GM10266 (cell line): Measurements from ENCODE around the gene SGCE.

ENCODE experiments used
- DNase-seq: peaks from one replicate; pipeline ENCODE4 v3.0.0; 2012; ENCODE audit errors: extremely low spot score
- CTCF ChIP-seq: IDR thresholded peaks from 2 replicates; pipeline ENCODE4 v1.5.1; 2012; ENCODE audit warnings: mild to moderate bottlenecking, low read depth; ENCODE audit not compliant: control insufficient read depth, insufficient read depth; ENCODE audit errors: missing control alignments

SGCE gene

DNA sequence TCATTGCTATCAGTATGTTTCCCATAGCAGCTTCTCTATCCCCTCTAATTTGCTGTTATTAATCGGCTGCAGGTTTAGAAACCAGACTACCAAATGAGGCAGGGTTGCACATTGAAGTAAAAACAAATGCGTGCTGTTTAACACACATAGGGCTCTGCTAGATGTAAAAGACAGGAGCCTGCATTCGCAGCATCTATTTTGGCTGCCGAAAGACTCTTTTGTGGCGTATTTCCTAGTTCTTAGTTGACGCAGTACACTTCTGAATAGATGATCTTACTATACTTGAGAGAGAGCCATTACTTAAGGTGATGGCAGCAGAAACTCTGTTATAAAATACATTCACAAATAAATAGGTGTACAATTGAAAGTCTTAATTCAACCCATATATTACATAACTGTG, 21.4 kb downstream of the SGCE start:
- TF ChIP-seq CTCF, result no peak
- no peak for DNase-seq

GRCh38 chr7:94633687-94634086, 22.2 kb downstream of the SGCE start:
- DNase-seq, result no peak

DNA sequence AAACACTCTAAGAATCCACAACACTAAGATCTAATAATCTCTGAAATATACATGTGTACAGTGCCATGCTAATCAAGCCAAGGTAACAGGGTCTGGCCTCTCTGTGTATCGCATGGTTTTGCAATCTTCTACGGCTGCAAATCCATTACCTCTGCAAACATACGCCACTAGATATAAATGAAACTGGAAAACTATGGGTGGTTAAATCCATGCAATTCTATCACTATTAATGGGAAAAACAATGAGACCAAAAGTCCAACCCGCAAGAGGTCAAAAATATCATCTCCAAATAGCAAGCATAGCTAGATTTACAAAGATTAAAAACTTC, 23.0 kb downstream of the SGCE start:
- DNase-seq, result no peak
- no peak for TF ChIP-seq CTCF

More at GRCh38 chr7:94633687-94634086, 22.2 kb downstream of the SGCE start:
- TF ChIP-seq CTCF, result no peak

DNA sequence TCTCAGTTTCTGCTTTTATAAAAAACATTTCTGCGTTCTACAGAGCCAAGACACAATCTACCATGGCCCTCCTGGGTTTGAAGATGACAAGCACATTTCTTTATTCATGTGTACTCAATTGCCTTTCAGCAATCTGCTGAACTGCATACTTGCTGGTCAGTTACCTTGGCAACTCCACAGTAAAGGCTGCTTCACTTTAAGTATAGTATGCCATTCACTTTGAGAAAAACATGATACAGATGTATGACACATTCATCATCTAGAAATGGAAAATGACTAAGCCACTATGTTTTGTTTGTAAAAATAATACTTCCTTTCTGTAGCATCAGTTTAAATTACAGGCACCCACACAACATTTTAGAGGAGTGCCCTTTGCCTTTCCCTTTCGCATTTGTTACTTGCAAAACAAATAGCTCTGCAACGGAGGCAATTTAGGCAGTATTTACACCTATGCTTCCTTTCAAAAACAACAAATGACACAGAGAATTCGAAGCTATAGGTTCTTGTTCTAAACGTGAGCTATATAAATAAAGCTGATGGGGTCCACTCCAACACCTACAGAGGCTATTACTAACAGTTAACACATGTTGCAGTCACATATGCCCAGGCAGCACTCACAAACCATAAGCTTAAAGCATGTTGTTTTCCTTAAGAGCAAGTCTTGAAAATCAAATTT, 23.5 kb downstream of the SGCE start:
- no peak for DNase-seq
- no peak for TF ChIP-seq CTCF

DNA sequence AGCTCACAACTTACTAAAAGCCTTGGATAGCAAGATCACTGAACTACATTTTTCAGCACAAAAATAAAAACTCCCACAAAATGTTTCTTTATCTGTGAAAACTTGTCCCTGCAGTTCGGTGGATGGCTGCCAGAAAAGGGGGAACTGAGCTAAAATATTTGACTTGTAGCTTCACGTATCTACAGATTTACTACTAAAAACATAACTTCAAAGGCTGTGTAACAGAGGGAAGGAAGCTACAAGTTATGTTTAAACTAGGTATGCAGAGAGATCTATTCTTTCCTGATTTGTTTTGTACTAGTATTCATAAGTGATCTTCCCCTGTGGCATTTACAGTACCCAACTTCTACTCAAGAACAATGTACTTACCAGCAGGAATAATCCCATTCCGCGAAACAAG, 25.1 kb downstream of the SGCE start:
- no peak for DNase-seq
- no peak for TF ChIP-seq CTCF

- no peak for DNase-seq
- no peak for TF ChIP-seq CTCF
These were observed 32.1 kb downstream of the SGCE start for GRCh38 chr7:94623820-94624219.

DNA sequence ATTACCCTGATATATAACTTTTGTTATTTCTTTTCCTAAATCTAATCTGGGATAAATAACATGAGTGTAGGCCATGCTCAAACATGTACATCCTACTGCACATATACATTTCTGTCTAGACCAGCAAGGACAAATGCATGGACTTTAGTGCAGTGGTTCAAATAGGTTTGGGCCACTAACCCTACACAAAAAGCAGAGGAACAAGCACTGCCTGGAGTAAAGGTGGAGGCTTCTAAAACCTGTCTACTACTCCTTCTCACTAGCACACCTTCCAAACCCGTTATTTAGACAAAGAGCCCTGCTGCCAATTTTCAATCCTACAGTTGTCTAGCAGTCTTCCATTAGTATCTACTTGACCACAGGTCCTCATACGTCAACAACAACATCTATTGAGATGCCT, 34.8 kb downstream of the SGCE start:
- DNase-seq, result no peak
- no peak for TF ChIP-seq CTCF
